Lung (tissue), 12 donors: ENCODE data around the gene FGF14. TPM values are rescaled to one million over a fixed set of nuclear protein-coding genes. Genes with fewer than 3 reads are reported as not detected.
A peak's percentile ranks its signal among the peaks of the same experiment; 100 is the strongest.

Experiments used
- ATAC-seq: fragments of 200-7000 bp; cut with Tn5 transposase; one replicate; pipeline ENCODE4 v1.9.1; 2020; ENCODE audit warnings: moderate number of reproducible peaks; ENCODE audit not compliant: insufficient read depth, low FRiP score
- DNase-seq, 3 donors: peaks; one replicate each; pipeline ENCODE4 v3.0.0-alpha.2; 2013 to 2017
- H3K27ac ChIP-seq, 2 donors: one replicate each; pipeline ENCODE4 v1.5.1; 2013; ENCODE audit warnings: mild to moderate bottlenecking in 2 of 2, moderate library complexity in 2 of 2, control low read depth in 1 of 2, inconsistent platforms in 1 of 2, low read depth in 1 of 2, low read length in 1 of 2
- H3K27me3 ChIP-seq, 3 donors: one replicate each; pipeline ENCODE4 v1.5.1; 2013; ENCODE audit warnings: low read length in 2 of 3; ENCODE audit not compliant: control insufficient read depth in 3 of 3, insufficient read depth in 3 of 3
- H3K36me3 ChIP-seq, 4 donors: one replicate each; pipeline ENCODE4 v1.5.1; 2013; ENCODE audit warnings: low read length in 4 of 4, mild to moderate bottlenecking in 1 of 4, moderate library complexity in 1 of 4; ENCODE audit not compliant: control insufficient read depth in 4 of 4, insufficient read depth in 4 of 4
- H3K4me1 ChIP-seq, 5 donors: one replicate each; pipeline ENCODE4 v1.5.1; 2013; ENCODE audit warnings: low read length in 5 of 5, mild to moderate bottlenecking in 2 of 5, moderate library complexity in 1 of 5; ENCODE audit not compliant: control insufficient read depth in 5 of 5, insufficient read depth in 5 of 5
- H3K4me3 ChIP-seq: one replicate; pipeline ENCODE4 v1.5.1; 2013; ENCODE audit warnings: mild to moderate bottlenecking, control low read depth, moderate library complexity
- H3K9ac ChIP-seq, 2 donors: one replicate each; pipeline ENCODE4 v1.5.1; 2013; ENCODE audit warnings: low read length in 2 of 2, control low read depth in 1 of 2; ENCODE audit not compliant: insufficient read depth in 1 of 2
- H3K9me3 ChIP-seq, 4 donors: one replicate each; pipeline ENCODE4 v1.5.1; 2013; ENCODE audit warnings: low read length in 3 of 4, mild to moderate bottlenecking in 1 of 4, moderate library complexity in 1 of 4; ENCODE audit not compliant: control insufficient read depth in 4 of 4, insufficient read depth in 3 of 4
- CTCF ChIP-seq: IDR thresholded peaks from 2 replicates; pipeline ENCODE4 v1.5.1; 2012; ENCODE audit warnings: mild to moderate bottlenecking; ENCODE audit errors: control extremely low read depth, extremely low read depth
- WGBS, 2 donors: extraction: QIAGEN DNeasy Blood & Tissue Kit; methylation state at CpG; one replicate each; pipeline ENCODE4 v1.1.7; 2013; 5-methylcytosine and 5-hydroxymethylcytosine counted together
- polyA plus RNA-seq, 2 donors: library from polyadenylated mRNA; stranded (reverse); fragments of 200-250 nt; gene quantifications; one replicate each; pipeline ENCODE4 v1.2.1, GENCODE V29; 2013
- total RNA-seq, 2 donors: library from RNA; depleted of rRNA in 1 of 2; stranded (reverse); fragments of >200 nt in 1 of 2; gene quantifications; one replicate each; pipeline ENCODE4 v1.2.1, GENCODE V29; 2014 to 2021
- donor health status: control.
- donor health status: control.
- donor health status: Bipolar disorder and iron deficiency.
- donor health status: healthy.
- donor health status: DM: yes; HTN: yes; CAD: no.

Gene FGF14
- total and polyA plus RNA-seq, 4 donors, result 0.59 to 12.9 (median 2.3) TPM

- H3K9ac ChIP-seq, result no peak overlapping the region
- 84 to 90% methylated on average over 2 of the region's 2 CpGs for WGBS, 2 donors
- no peak for ATAC-seq
- TF ChIP-seq CTCF, result no peak
- H3K27ac ChIP-seq, result no peak overlapping the region
- peaks cover 0 to 2% (median 0%) of the 10 kb centered on the region in 4 donors for H3K9me3 ChIP-seq
- DNase-seq, result no peak
- no peaks in the 10 kb centered on the region for H3K36me3 ChIP-seq
- H3K4me3 ChIP-seq, result no peak overlapping the region
- H3K4me1 ChIP-seq, result no peaks in the 10 kb centered on the region
- H3K27me3 ChIP-seq, result no peaks in the 10 kb centered on the region
Measured at GRCh38 chr13:101707659-101708058, 694.2 kb downstream of the FGF14 start.

GRCh38 chr13:101706651-101707050 is 695.2 kb downstream of the FGF14 start:
- H3K27ac ChIP-seq, result no peak overlapping the region
- 9 to 29% methylated on average over 6 of the region's 6 CpGs for WGBS, 2 donors
- ATAC-seq, result peak; percentile 70

GRCh38 chr13:101703838-101704237 is 698.0 kb downstream of the FGF14 start:
- H3K9me3 ChIP-seq, result peaks cover 0 to 2% (median 0%) of the 10 kb centered on the region in 4 donors
- DNase-seq (no peak), ATAC-seq (no peak)
- no peak overlapping the region for H3K9ac ChIP-seq
- H3K27ac ChIP-seq, result no peak overlapping the region
- no peaks in the 10 kb centered on the region for H3K4me1 ChIP-seq
- 73 to 80% methylated on average over 3 of the region's 3 CpGs for WGBS, 2 donors
- H3K4me3 ChIP-seq, result no peak overlapping the region
- no peaks in the 10 kb centered on the region for H3K36me3 ChIP-seq
- H3K27me3 ChIP-seq, result no peaks in the 10 kb centered on the region
- TF ChIP-seq CTCF, result no peak

More at GRCh38 chr13:101706651-101707050, 695.2 kb downstream of the FGF14 start:
- no peak overlapping the region for H3K4me3 ChIP-seq
- no peak overlapping the region for H3K9ac ChIP-seq
- H3K9me3 ChIP-seq, result peaks cover 0 to 2% (median 0%) of the 10 kb centered on the region in 4 donors
- peak; percentile 14 to 56 (median 31) for DNase-seq
- TF ChIP-seq CTCF, result no peak
- no peaks in the 10 kb centered on the region for H3K36me3 ChIP-seq
- no peaks in the 10 kb centered on the region for H3K27me3 ChIP-seq
- no peaks in the 10 kb centered on the region for H3K4me1 ChIP-seq

GRCh38 chr13:101703081-101703480 is 698.8 kb downstream of the FGF14 start:
- ATAC-seq, result no peak
- 97% methylated on average over 1 of the region's 1 CpG for WGBS, 2 donors
- TF ChIP-seq CTCF, result no peak
- DNase-seq, result no peak
- Histone ChIP-seq H3K27me3 (no peaks in the 10 kb centered on the region), H3K36me3 (no peaks in the 10 kb centered on the region), H3K4me3 (no peak overlapping the region), H3K9me3 (peaks cover 0 to 2% (median 0%) of the 10 kb centered on the region in 4 donors), H3K27ac (no peak overlapping the region), H3K4me1 (no peaks in the 10 kb centered on the region), H3K9ac (no peak overlapping the region)
